OCI-LY7 (cell line): ENCODE results near the gene TDRD9.

ENCODE experiments used
- CTCF ChIP-seq: fragments of 200-600 bp; sonication (generic); conservative IDR thresholded peaks from 2 replicates; pipeline ENCODE4 v1.5.1; 2014; ENCODE audit warnings: mild to moderate bottlenecking, antibody characterized with exemption, low read length, moderate library complexity, mixed read lengths
- EZH2phosphoT487 ChIP-seq: fragments of 200-600 bp; sonication (generic); IDR thresholded peaks from 2 replicates; pipeline ENCODE4 v1.6.1; 2018; ENCODE audit warnings: low read depth, borderline replicate concordance, mild to moderate bottlenecking, mixed run types, antibody characterized with exemption, low read length, moderate library complexity, mixed read lengths

GRCh38 chr14:103999795-104000440 lies 71.7 kb downstream of the TDRD9 start:
- TF ChIP-seq CTCF (no peak), EZH2phosphoT487 (no peak)
